Loucy (cell line): Measurements from ENCODE around the gene SORCS2.

Experiments used
- H2AFZ ChIP-seq: fragments of 200-600 bp; sonication (generic); 2 replicates; pipeline ENCODE4 v1.6.0; 2016; ENCODE audit warnings: antibody characterized with exemption, mild to moderate bottlenecking, low read length, moderate library complexity
- H3F3A ChIP-seq: fragments of 200-600 bp; 2 replicates; pipeline ENCODE4 v1.6.0; 2016; ENCODE audit warnings: antibody characterized with exemption, low read depth, mild to moderate bottlenecking
- H3K27me3 ChIP-seq: fragments of 200-600 bp; sonication (generic); 2 replicates; pipeline ENCODE4 v1.6.1; 2014; ENCODE audit warnings: low read length, mild to moderate bottlenecking; ENCODE audit not compliant: insufficient read depth, poor library complexity, severe bottlenecking
- H3K36me3 ChIP-seq: fragments of 200-600 bp; sonication (generic); 2 replicates; pipeline ENCODE4 v1.6.1; 2016; ENCODE audit warnings: low read length; ENCODE audit not compliant: insufficient read depth
- H3K4me1 ChIP-seq: fragments of 200-600 bp; sonication (generic); 2 replicates; pipeline ENCODE4 v1.5.1; 2014; ENCODE audit warnings: low read length, mild to moderate bottlenecking; ENCODE audit not compliant: insufficient read depth, poor library complexity, severe bottlenecking
- H3K4me2 ChIP-seq: fragments of 200-600 bp; sonication (generic); 2 replicates; pipeline ENCODE4 v1.6.0; 2014; ENCODE audit warnings: antibody characterized with exemption, low read length, low read depth, mild to moderate bottlenecking; ENCODE audit not compliant: poor library complexity, severe bottlenecking
- H3K4me3 ChIP-seq: fragments of 200-600 bp; sonication (generic); 2 replicates; pipeline ENCODE4 v1.5.1; 2014; ENCODE audit warnings: low read length, mild to moderate bottlenecking, mixed read lengths; ENCODE audit not compliant: poor library complexity, severe bottlenecking
- H3K79me2 ChIP-seq: fragments of 200-600 bp; sonication (generic); 2 replicates; pipeline ENCODE4 v1.6.1; 2014; ENCODE audit warnings: low read length; ENCODE audit not compliant: insufficient read depth
- H3K9ac ChIP-seq: fragments of 200-600 bp; sonication (generic); 2 replicates; pipeline ENCODE4 v1.6.0; 2014; ENCODE audit warnings: mild to moderate bottlenecking, low read depth, low read length, moderate library complexity; ENCODE audit not compliant: poor library complexity, severe bottlenecking
- H3K9me2 ChIP-seq: fragments of 200-600 bp; sonication (generic); replicated peaks from 2 replicates; pipeline ENCODE4 v1.6.1; 2016; ENCODE audit warnings: low read depth, low read length, mixed read lengths
- H3K9me3 ChIP-seq: fragments of 200-600 bp; sonication (generic); 2 replicates; pipeline ENCODE4 v1.6.1; 2014; ENCODE audit warnings: mild to moderate bottlenecking, antibody characterized with exemption, low read length, low read depth; ENCODE audit not compliant: insufficient read depth
- H4K20me1 ChIP-seq: fragments of 200-600 bp; sonication (generic); 2 replicates; pipeline ENCODE4 v1.6.0; 2014; ENCODE audit warnings: antibody characterized with exemption, low read length, mild to moderate bottlenecking; ENCODE audit not compliant: insufficient read depth, poor library complexity, severe bottlenecking
- CTCF ChIP-seq: fragments of 200-600 bp; sonication (generic); conservative IDR thresholded peaks from 2 replicates; pipeline ENCODE4 v1.5.1; 2014; ENCODE audit warnings: mild to moderate bottlenecking, antibody characterized with exemption, low read length
- EZH2phosphoT487 ChIP-seq: fragments of 200-600 bp; IDR thresholded peaks from 2 replicates; pipeline ENCODE4 v1.6.1; 2018; ENCODE audit warnings: antibody characterized with exemption, mild to moderate bottlenecking, moderate library complexity, borderline replicate concordance

SORCS2 gene

DNA sequence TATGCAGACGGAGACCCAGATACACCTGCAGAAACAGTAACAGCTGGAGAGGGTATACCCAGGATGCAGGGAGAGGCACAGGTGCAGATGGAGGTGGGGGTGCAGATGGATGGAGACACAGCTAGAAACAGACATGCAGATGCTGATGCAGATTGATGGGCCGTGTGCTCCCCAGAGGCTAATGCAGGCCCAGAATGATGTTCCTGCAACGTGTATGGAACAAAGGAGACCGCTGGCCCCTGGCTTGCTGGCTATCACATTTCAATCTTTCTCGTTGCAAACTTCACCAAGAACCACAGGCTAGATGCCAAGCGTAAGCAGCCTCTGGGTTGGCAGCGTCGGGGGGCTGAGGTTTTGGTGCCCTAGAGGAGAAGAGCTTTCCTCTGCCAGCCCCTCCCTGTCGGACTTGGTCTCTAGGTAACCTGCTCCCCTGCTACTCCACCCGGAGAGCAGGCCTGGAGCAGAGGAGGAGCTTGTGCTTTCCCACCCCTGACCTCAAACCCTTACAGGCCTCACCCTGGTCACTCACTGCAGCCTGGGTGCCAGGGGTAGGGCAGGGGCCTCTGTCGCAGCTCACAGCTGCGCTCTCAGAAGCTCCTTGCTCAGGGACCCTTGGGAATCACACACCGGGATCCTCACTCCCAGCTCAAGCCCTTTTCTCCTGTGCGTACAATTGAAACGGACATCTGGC lies 311.4 kb downstream of the SORCS2 start:
- Histone ChIP-seq H3K9me3 (peaks cover 4% of the 10 kb centered on the region; the same call in 1 of the 2 replicates), H3K4me1 (no peaks in the 10 kb centered on the region), H3K36me3 (no peaks in the 10 kb centered on the region), H3K4me2 (no peak overlapping the region), H3K4me3 (no peak overlapping the region), H3F3A (no peaks in the 10 kb centered on the region), H3K79me2 (no peaks in the 10 kb centered on the region), H2AFZ (no peak overlapping the region), H3K27me3 (no peaks in the 10 kb centered on the region), H3K9me2 (no peaks in the 10 kb centered on the region), H3K9ac (no peak overlapping the region), H4K20me1 (no peaks in the 10 kb centered on the region)
- TF ChIP-seq EZH2phosphoT487 (no peak), CTCF (no peak)

GRCh38 chr4:7505116-7505900 lies 313.0 kb downstream of the SORCS2 start:
- no peaks in the 10 kb centered on the region for H3K36me3 ChIP-seq
- no peaks in the 10 kb centered on the region for H3K27me3 ChIP-seq
- H3K79me2 ChIP-seq: no peaks in the 10 kb centered on the region
- no peaks in the 10 kb centered on the region for H3K9me2 ChIP-seq
- H3F3A ChIP-seq: no peaks in the 10 kb centered on the region
- no peak overlapping the region for H3K9ac ChIP-seq
- H4K20me1 ChIP-seq: no peaks in the 10 kb centered on the region
- no peak overlapping the region for H3K4me2 ChIP-seq
- no peaks in the 10 kb centered on the region for H3K4me1 ChIP-seq
- H3K4me3 ChIP-seq: no peak overlapping the region
- H3K9me3 ChIP-seq: peaks cover 6% of the 10 kb centered on the region; the same call in 1 of the 2 replicates
- H2AFZ ChIP-seq: no peak overlapping the region
- no peak for TF ChIP-seq EZH2phosphoT487
- TF ChIP-seq CTCF: no peak

DNA sequence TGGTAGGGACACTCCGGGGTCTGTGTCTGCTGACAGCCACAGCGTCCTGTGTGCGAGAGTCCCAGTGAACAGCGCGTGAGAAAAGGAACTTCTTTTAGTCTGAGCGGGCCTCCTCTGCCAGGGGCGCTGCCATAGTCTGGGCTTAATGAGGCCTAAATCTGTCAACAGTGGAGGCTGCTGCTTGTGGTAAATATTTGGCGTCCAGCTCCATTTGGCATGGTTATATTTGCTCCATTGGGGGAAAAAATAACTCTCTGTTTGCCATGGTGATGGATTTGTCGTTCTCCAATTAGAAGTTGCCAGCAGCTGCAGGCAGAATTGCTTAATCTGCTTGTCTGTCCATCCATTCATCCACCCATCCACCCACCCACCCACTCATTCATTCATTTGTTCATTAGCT lies 313.8 kb downstream of the SORCS2 start:
- no peak for TF ChIP-seq CTCF
- no peak for TF ChIP-seq EZH2phosphoT487
- H3K4me2 ChIP-seq: no peak overlapping the region
- no peaks in the 10 kb centered on the region for H3F3A ChIP-seq

More for the DNA sequence above, 313.8 kb downstream of the SORCS2 start:
- Histone ChIP-seq H3K9me2 (no peaks in the 10 kb centered on the region), H3K4me3 (no peak overlapping the region), H3K9me3 (peaks cover 6% of the 10 kb centered on the region; the same call in 1 of the 2 replicates), H4K20me1 (no peaks in the 10 kb centered on the region), H3K27me3 (no peaks in the 10 kb centered on the region), H3K4me1 (no peaks in the 10 kb centered on the region), H3K79me2 (no peaks in the 10 kb centered on the region), H2AFZ (no peak overlapping the region), H3K36me3 (no peaks in the 10 kb centered on the region), H3K9ac (no peak overlapping the region)
